Smooth muscle cell (in vitro differentiated cells): ENCODE measurements around the gene STARD9. TPM values are rescaled to one million over a fixed set of nuclear protein-coding genes. Genes with fewer than 3 reads are reported as not detected.
A peak's percentile ranks its signal among the peaks of the same experiment; 100 is the strongest.

Source experiments
- DNase-seq: peaks from one replicate; lab custom pipeline; 2025; ENCODE audit not compliant: unreplicated experiment; lab: John Stamatoyannopoulos, UW
- H2AFZ ChIP-seq: fragments of 200-600 bp; sonication (generic); 2 replicates; pipeline ENCODE4 v1.6.0; 2016; ENCODE audit warnings: antibody characterized with exemption, low read depth, mild to moderate bottlenecking
- H3F3A ChIP-seq: fragments of 200-600 bp; sonication (generic); 2 replicates; pipeline ENCODE4 v1.6.0; 2017; ENCODE audit warnings: antibody characterized with exemption, low read depth
- H3K27ac ChIP-seq: fragments of 200-600 bp; sonication (generic); 2 replicates; pipeline ENCODE4 v1.5.1; 2016; ENCODE audit warnings: low read depth, mild to moderate bottlenecking
- H3K27me3 ChIP-seq: fragments of 200-600 bp; sonication (generic); 2 replicates; pipeline ENCODE4 v1.6.1; 2016; ENCODE audit warnings: low read depth, mild to moderate bottlenecking
- H3K36me3 ChIP-seq: fragments of 200-600 bp; sonication (generic); 2 replicates; pipeline ENCODE4 v1.5.1; 2016; ENCODE audit warnings: low read depth
- H3K4me1 ChIP-seq: fragments of 200-600 bp; sonication (generic); 2 replicates; pipeline ENCODE4 v1.5.1; 2016; ENCODE audit warnings: low read depth
- H3K4me2 ChIP-seq: fragments of 200-600 bp; sonication (generic); 2 replicates; pipeline ENCODE4 v1.6.0; 2016; ENCODE audit warnings: mild to moderate bottlenecking
- H3K4me3 ChIP-seq: fragments of 200-600 bp; sonication (generic); 2 replicates; pipeline ENCODE4 v1.5.1; 2016; ENCODE audit warnings: mild to moderate bottlenecking
- H3K79me2 ChIP-seq: fragments of 200-600 bp; sonication (generic); 2 replicates; pipeline ENCODE4 v1.6.0; 2016; ENCODE audit warnings: low read depth, mild to moderate bottlenecking
- H3K9ac ChIP-seq: fragments of 200-600 bp; sonication (generic); 2 replicates; pipeline ENCODE4 v1.6.0; 2016; ENCODE audit warnings: low read depth
- H3K9me3 ChIP-seq: fragments of 200-600 bp; sonication (generic); replicated peaks from 2 replicates; pipeline ENCODE4 v1.5.1; 2016; ENCODE audit warnings: low read depth
- H4K20me1 ChIP-seq: fragments of 200-600 bp; sonication (generic); 2 replicates; pipeline ENCODE4 v1.6.0; 2016; ENCODE audit warnings: low read depth
- WGBS: methylation state at CpG from one replicate; pipeline ENCODE4 v1.1.7; 2016; ENCODE audit warnings: low lambda C conversion rate; 5-methylcytosine and 5-hydroxymethylcytosine counted together
- polyA plus RNA-seq: library from polyadenylated mRNA; unstranded; fragments of >200 nt; fragmentation: Nextera tagmentation; extraction: Ambion mirVana; gene quantifications from 2 replicates; pipeline ENCODE4 v1.2.1, GENCODE V29; 2016
- total RNA-seq: library from RNA; depleted of rRNA; stranded (reverse); fragments of >200 nt; gene quantifications from 2 replicates; pipeline ENCODE4 v1.2.3, GENCODE V29; 2014
- TF ChIP-seq, protein P1 (sequence below): fragments of 200-600 bp; sonication (generic); IDR thresholded peaks from 2 replicates; pipeline ENCODE4 v1.5.1; 2017; ENCODE audit warnings: borderline replicate concordance, mild to moderate bottlenecking, antibody characterized with exemption; ENCODE audit not compliant: insufficient read depth, poor library complexity, severe bottlenecking

Gene STARD9
- total and polyA plus RNA-seq, 2 experiments from 2014 or later: 1.6 to 6.3 TPM

DNA sequence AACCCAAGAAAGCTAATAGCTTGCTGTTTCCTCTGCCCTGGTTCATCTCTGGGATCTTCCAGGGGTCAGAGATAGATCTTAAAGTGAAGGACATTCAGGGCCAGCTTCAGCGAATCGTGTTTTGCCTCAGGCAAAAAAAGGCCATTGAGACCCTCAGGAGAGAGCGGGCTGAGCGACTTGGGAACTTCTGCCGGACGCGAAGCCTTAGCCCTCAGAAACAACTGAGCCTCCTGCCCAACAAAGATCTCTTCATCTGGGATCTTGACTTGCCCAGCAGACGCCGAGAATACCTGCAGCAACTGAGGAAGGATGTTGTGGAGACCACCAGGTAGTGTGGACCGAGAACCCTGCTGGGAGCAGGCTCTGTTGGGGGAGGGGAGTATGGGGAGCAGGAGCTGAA is 119.0 kb downstream of the STARD9 start:
- peaks cover 3% of the 10 kb centered on the region for H3K36me3 ChIP-seq
- no peak overlapping the region for H2AFZ ChIP-seq
- H3K79me2 ChIP-seq: no peaks in the 10 kb centered on the region
- H3K9ac ChIP-seq: no peak overlapping the region
- H3K4me2 ChIP-seq: no peak overlapping the region
- H3K4me1 ChIP-seq: no peaks in the 10 kb centered on the region
- H3F3A ChIP-seq: no peaks in the 10 kb centered on the region
- DNase-seq: no peak
- H3K9me3 ChIP-seq: no peaks in the 10 kb centered on the region
- H4K20me1 ChIP-seq: no peaks in the 10 kb centered on the region
- no peak overlapping the region for H3K4me3 ChIP-seq
- H3K27ac ChIP-seq: no peak overlapping the region
- no peaks in the 10 kb centered on the region for H3K27me3 ChIP-seq
- TF ChIP-seq, protein P1, sequence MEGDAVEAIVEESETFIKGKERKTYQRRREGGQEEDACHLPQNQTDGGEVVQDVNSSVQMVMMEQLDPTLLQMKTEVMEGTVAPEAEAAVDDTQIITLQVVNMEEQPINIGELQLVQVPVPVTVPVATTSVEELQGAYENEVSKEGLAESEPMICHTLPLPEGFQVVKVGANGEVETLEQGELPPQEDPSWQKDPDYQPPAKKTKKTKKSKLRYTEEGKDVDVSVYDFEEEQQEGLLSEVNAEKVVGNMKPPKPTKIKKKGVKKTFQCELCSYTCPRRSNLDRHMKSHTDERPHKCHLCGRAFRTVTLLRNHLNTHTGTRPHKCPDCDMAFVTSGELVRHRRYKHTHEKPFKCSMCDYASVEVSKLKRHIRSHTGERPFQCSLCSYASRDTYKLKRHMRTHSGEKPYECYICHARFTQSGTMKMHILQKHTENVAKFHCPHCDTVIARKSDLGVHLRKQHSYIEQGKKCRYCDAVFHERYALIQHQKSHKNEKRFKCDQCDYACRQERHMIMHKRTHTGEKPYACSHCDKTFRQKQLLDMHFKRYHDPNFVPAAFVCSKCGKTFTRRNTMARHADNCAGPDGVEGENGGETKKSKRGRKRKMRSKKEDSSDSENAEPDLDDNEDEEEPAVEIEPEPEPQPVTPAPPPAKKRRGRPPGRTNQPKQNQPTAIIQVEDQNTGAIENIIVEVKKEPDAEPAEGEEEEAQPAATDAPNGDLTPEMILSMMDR: no peak
- 96% methylated on average over 10 of the region's 10 CpGs for WGBS

DNA sequence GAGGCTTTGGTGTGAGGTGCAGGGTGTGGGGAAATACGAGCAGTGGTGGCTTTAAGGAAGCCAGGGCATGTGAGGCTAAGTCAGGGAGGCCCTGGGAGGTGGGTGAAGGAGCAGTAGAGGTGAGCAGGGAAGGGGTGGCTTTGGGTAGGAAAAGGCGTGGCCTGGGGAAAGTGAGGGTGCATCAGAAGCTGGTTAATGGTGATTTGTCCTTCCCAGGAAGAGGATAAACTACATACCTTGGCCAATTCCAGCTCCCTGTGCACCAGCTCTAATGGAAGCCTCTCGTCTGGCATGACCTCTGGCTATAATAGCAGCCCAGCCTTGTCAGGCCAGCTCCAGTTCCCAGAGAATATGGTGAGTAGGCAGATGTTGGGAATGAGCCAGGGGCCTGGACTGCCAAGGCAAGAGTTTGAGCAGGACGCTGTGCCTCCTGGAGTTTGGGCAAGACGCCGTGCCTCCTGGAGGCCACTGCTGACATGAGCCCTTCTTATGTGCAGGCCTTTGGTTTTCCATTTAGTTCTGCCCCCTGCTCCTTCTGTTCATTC is 120.2 kb downstream of the STARD9 start:
- no peaks in the 10 kb centered on the region for H3K79me2 ChIP-seq
- no peaks in the 10 kb centered on the region for H3F3A ChIP-seq
- H4K20me1 ChIP-seq: no peaks in the 10 kb centered on the region
- no peak overlapping the region for H3K4me2 ChIP-seq
- TF ChIP-seq, protein P1: no peak
- H3K36me3 ChIP-seq: peaks cover 3% of the 10 kb centered on the region
- H3K4me3 ChIP-seq: no peak overlapping the region
- no peak for DNase-seq
- H3K9me3 ChIP-seq: no peaks in the 10 kb centered on the region
- no peaks in the 10 kb centered on the region for H3K4me1 ChIP-seq
- H2AFZ ChIP-seq: no peak overlapping the region
- no peak overlapping the region for H3K27ac ChIP-seq
- no peak overlapping the region for H3K9ac ChIP-seq
- 98% methylated on average over 6 of the region's 6 CpGs for WGBS
- H3K27me3 ChIP-seq: no peaks in the 10 kb centered on the region

DNA sequence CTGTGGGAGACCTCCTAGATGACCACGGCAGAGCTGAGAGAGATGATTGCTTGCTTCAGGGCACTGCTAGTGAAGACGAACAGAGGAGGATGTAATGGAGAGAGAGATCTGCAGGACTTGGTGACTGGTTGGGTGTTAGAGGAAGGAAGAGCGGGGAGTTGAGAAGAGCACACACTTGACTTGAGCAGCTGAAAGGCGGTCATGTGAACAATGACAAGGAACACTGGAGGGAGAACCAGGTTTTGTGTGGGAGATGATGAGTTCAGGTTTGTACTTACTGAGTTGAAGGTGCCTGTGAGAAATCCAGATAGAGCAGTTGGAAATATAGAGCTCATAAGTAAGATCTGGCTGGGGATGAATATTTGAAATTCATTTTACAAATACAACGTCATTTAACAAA is 121.2 kb downstream of the STARD9 start:
- DNase-seq: no peak
- Histone ChIP-seq H3F3A (no peaks in the 10 kb centered on the region), H3K27ac (no peak overlapping the region), H3K4me2 (no peak overlapping the region), H3K9me3 (no peaks in the 10 kb centered on the region), H3K9ac (no peak overlapping the region), H3K4me1 (no peaks in the 10 kb centered on the region), H2AFZ (no peak overlapping the region), H3K79me2 (no peaks in the 10 kb centered on the region), H3K36me3 (peaks cover 3% of the 10 kb centered on the region), H3K4me3 (no peak overlapping the region), H4K20me1 (no peaks in the 10 kb centered on the region), H3K27me3 (no peaks in the 10 kb centered on the region)
- TF ChIP-seq, protein P1: no peak
- 90% methylated on average over 5 of the region's 5 CpGs for WGBS

DNA sequence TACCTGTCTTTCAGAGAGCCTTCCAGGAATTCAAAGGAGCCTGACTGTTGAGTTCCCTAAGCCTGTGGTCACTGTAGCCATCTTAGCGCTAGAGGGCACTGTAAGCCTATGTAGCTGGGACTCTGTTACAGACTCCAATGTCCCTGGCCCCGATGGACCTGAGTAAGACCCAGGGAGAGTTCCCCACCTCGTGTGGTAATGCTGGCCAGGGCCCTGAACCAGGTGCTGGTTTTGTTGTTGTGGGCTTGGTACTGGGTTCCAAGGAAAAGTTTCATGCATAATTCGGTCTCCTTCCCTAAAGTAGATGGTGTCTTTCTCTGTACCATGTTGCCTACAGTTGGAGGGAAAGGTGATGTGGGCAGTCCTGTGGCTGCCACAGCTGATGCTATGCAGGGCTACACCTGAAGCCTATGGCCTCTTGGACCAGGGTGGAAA is 129.1 kb downstream of the STARD9 start:
- H3K4me1 ChIP-seq: no peaks in the 10 kb centered on the region
- H3F3A ChIP-seq: no peaks in the 10 kb centered on the region
- H3K27ac ChIP-seq: no peak overlapping the region
- no peak overlapping the region for H3K9ac ChIP-seq
- no peaks in the 10 kb centered on the region for H4K20me1 ChIP-seq
- H3K79me2 ChIP-seq: no peaks in the 10 kb centered on the region
- no peaks in the 10 kb centered on the region for H3K36me3 ChIP-seq
- no peaks in the 10 kb centered on the region for H3K27me3 ChIP-seq
- DNase-seq: no peak
- no peak overlapping the region for H3K4me3 ChIP-seq
- WGBS: 42% methylated on average over 4 of the region's 4 CpGs
- no peak overlapping the region for H3K4me2 ChIP-seq
- H2AFZ ChIP-seq: no peak overlapping the region
- H3K9me3 ChIP-seq: no peaks in the 10 kb centered on the region
- TF ChIP-seq, protein P1: peak; percentile 80
